Kidney (tissue), 14 donors: Measurements from ENCODE around the gene MYT1. TPM values are rescaled to one million over a fixed set of nuclear protein-coding genes. Genes with fewer than 3 reads are reported as not detected.

Experiments
- DNase-seq, 5 donors: peaks; one replicate each; pipeline ENCODE4 v3.0.0-alpha.2; 2013 to 2020
- FAIRE-seq: peaks from 2 replicates; lab custom pipeline; 2012; peaks lifted over from hg19 to GRCh38; lab: Jason Lieb, UNC
- H3K27ac ChIP-seq, 2 donors: one replicate each; pipeline ENCODE4 v1.7.0; 2013; ENCODE audit warnings: low read depth in 2 of 2, low read length in 2 of 2, inconsistent platforms in 1 of 2
- H3K27me3 ChIP-seq: one replicate; pipeline ENCODE4 v1.7.1; 2013; ENCODE audit warnings: low read length, inconsistent platforms; ENCODE audit not compliant: control insufficient read depth, insufficient read depth
- H3K36me3 ChIP-seq, 3 donors: one replicate each; pipeline versions ENCODE4 v1.7.0 to v1.7.1; 2013; ENCODE audit warnings: low read length in 3 of 3, control low read depth in 1 of 3, inconsistent platforms in 1 of 3; ENCODE audit not compliant: insufficient read depth in 3 of 3, control insufficient read depth in 2 of 3
- H3K4me1 ChIP-seq, 3 donors: one replicate each; pipeline versions ENCODE4 v1.7.0 to v1.7.1; 2013; ENCODE audit warnings: low read length in 3 of 3, inconsistent platforms in 1 of 3, low read depth in 1 of 3; ENCODE audit not compliant: control insufficient read depth in 2 of 3, insufficient read depth in 2 of 3
- H3K4me3 ChIP-seq, 3 donors: one replicate each; pipeline versions ENCODE4 v1.7.0 to v1.8.1; 2013; ENCODE audit warnings: low read length in 3 of 3, control low read depth in 1 of 3, inconsistent platforms in 1 of 3
- H3K9ac ChIP-seq, 3 donors: one replicate each; pipeline versions ENCODE4 v1.7.0 to v1.7.1; 2013; ENCODE audit warnings: low read length in 3 of 3, control low read depth in 1 of 3, inconsistent platforms in 1 of 3
- H3K9me3 ChIP-seq, 3 donors: one replicate each; pipeline versions ENCODE4 v1.7.0 to v1.7.1; 2013; ENCODE audit warnings: low read length in 3 of 3, control low read depth in 1 of 3, inconsistent platforms in 1 of 3; ENCODE audit not compliant: control insufficient read depth in 2 of 3, insufficient read depth in 1 of 3
- intact Hi-C: fragments of 100-400 bp; cut with DNase I; formaldehyde crosslinking; loops from one replicate; pipeline ENCODE4 v1.11.1; 2022
- polyA plus RNA-seq: library from polyadenylated mRNA; stranded (reverse); fragments of 350-450 nt; fragmentation: Illumina TruSeq; extraction: RNeasy Lipid Tissue Mini Kit (QIAGEN cat#74804); gene quantifications from one replicate; pipeline ENCODE4 v1.2.3, GENCODE V29; 2014; ENCODE audit warnings: low read depth, low replicate concordance; ENCODE audit not compliant: insufficient read depth
- total RNA-seq: library from RNA; stranded (reverse); fragmentation: NEBNext Ultra II Directional; extraction: Animal tissue kit (Norgen Biotek cat#: 25700); gene quantifications from one replicate; pipeline ENCODE4 v1.2.1, GENCODE V29; 2021
- TF ChIP-seq, protein P1 (sequence below): IDR thresholded peaks from 3 replicates; pipeline ENCODE4 v1.5.1; 2012; ENCODE audit warnings: mild to moderate bottlenecking, moderate library complexity, borderline replicate concordance; ENCODE audit not compliant: insufficient read depth; ENCODE audit errors: extremely low read depth
- donor health status: control.
- donor health status: control.
- donor health status: control.
- donor health status: control.
- donor health status: control.
- donor health status: DM: yes; HTN: yes; CAD: no.
- donor health status: Normal renal cell carcinoma (clear cell type).

The MYT1 gene
- total and polyA plus RNA-seq, 2 donors from 2014 or later, result not detected

DNA sequence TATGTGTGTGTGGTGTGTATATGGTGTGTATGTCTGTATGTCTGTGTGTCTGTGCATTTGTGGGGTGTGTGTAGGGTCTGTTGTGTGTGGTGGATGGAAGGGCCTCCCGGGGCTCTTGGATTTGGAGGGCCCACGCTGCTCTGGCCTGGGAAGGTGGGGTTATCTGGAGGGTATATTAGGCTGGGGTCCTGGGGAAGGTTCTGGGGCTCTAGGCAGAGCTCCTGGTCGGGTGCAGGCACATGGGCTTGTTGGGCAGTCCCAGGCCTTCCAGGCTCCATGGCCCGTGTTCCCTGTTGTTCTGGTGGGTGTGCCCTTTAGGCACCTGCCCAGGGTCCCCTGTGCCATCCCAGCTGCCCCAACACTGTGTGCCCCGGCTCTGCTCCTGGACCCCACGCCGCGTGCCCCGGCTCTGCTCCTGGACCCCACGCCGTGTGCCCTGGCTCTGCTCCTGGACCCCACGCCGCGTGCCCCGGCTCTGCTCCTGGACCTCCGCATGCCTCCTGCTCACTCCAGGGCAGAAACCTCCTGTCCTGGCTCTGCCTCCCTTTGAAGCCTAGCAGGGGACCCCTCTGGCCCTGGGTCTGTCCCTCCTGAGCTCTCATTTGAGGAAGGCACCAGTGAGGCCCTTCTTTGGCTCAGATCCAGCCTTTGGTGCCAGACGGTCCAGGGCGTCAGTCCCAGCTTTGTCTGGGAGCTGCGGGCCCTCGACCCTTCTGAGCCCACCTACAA lies 10.2 kb upstream of the MYT1 start:
- intact Hi-C loops, result no loop called here

DNA sequence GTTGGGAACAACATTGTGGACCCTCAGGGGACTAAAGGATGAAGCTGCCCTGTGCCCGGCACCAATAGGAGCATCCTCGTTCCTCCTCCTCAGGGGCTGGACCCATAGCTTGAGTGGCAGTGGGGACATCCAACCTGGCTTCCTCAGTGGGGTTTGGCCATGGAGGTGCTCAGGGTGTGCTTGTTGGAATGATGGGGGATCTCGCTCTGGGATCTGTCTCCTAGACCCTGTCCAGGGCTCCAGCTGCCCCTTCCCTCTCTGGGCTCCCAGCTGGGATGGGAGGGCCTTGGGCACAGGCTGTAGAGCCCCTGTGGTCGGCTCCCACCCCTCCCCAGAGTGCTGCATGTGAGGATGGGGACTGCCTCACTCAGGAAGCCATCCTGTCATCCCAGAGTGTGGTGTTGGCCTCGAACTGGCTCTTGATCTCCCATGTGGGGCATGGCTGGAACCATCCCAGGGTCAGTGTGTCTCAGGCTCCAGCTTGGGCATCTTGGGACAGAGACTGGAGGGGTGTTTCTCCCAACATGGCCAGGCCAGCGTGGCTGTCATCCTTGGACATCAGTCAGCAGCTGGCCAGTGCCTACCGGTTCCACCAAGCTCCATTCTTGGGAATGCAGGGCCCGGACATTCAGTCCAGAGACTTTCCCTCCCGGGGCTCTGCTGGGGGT lies 9.5 kb upstream of the MYT1 start:
- no peaks in the 10 kb centered on the region for H3K36me3 ChIP-seq
- no peak overlapping the region for H3K4me3 ChIP-seq
- H3K27ac ChIP-seq, result no peak overlapping the region
- TF ChIP-seq, protein P1, sequence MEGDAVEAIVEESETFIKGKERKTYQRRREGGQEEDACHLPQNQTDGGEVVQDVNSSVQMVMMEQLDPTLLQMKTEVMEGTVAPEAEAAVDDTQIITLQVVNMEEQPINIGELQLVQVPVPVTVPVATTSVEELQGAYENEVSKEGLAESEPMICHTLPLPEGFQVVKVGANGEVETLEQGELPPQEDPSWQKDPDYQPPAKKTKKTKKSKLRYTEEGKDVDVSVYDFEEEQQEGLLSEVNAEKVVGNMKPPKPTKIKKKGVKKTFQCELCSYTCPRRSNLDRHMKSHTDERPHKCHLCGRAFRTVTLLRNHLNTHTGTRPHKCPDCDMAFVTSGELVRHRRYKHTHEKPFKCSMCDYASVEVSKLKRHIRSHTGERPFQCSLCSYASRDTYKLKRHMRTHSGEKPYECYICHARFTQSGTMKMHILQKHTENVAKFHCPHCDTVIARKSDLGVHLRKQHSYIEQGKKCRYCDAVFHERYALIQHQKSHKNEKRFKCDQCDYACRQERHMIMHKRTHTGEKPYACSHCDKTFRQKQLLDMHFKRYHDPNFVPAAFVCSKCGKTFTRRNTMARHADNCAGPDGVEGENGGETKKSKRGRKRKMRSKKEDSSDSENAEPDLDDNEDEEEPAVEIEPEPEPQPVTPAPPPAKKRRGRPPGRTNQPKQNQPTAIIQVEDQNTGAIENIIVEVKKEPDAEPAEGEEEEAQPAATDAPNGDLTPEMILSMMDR, result no peak
- H3K9ac ChIP-seq, result no peak overlapping the region
- peak in 1 of 5 donors; percentile 32 for DNase-seq
- intact Hi-C loops, result no loop called here
- no peaks in the 10 kb centered on the region for H3K27me3 ChIP-seq
- no peaks in the 10 kb centered on the region for H3K4me1 ChIP-seq
- no peak for FAIRE-seq
- no peaks in the 10 kb centered on the region for H3K9me3 ChIP-seq

More for the DNA sequence above, 10.2 kb upstream of the MYT1 start:
- H3K27ac ChIP-seq, result no peak overlapping the region
- DNase-seq (peak in 1 of 5 donors; percentile 59), FAIRE-seq (no peak)
- H3K9ac ChIP-seq, result no peak overlapping the region
- H3K36me3 ChIP-seq, result no peaks in the 10 kb centered on the region
- no peaks in the 10 kb centered on the region for H3K4me1 ChIP-seq
- no peak overlapping the region for H3K4me3 ChIP-seq
- TF ChIP-seq, protein P1, result no peak
- H3K27me3 ChIP-seq, result no peaks in the 10 kb centered on the region
- no peaks in the 10 kb centered on the region for H3K9me3 ChIP-seq

DNA sequence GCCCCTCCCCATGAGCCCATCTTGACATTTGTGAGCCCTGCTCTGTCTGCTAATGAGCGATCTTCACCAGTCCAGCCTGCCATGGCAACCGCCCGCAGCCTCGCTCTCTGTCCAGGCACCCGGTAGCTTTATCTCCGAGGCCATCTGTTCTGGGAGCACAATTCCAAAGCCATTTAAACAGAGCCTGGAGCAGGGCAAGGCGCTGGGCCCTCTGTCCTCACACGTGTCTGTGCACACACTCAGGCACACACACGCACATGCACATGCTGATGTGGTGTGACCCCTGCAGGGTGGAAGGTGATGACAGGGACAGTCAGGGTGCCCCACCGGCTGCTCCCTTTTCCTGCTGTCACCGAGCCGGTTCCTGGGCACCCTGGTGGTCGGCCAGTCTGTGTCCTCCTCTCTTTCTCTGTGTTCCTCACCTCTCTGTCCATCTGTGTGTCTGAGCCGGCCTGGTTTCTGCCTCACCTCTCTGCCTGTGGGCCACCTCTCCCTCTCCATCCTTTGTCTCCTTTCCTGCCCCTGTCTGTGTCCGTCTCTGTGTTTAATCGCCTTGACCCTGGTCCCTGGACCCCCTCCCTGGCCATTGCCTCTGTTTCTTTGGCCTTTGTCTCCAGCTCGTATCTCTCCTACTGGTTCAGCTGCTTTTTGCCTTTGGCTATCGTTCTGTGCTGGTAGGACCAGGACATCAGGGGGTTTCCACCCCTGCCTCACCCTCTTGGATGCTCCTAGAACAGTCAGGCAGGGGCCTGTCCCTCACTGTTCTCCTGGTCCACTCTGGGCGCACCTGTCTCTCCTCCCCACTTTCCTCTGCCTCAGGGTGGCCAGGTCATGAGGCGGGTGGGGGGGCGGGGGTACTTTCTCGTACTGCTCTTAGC lies 8.8 kb upstream of the MYT1 start:
- no peak for FAIRE-seq
- intact Hi-C loops, result no loop called here
- H3K27me3 ChIP-seq, result no peaks in the 10 kb centered on the region

More for the DNA sequence above, 8.8 kb upstream of the MYT1 start:
- H3K9me3 ChIP-seq, result no peaks in the 10 kb centered on the region
- no peak overlapping the region for H3K9ac ChIP-seq
- H3K27ac ChIP-seq, result no peak overlapping the region
- H3K4me1 ChIP-seq, result no peaks in the 10 kb centered on the region
- TF ChIP-seq, protein P1, result no peak
- DNase-seq, result peak in 1 of 5 donors; percentile 54
- H3K4me3 ChIP-seq, result no peak overlapping the region
- H3K36me3 ChIP-seq, result no peaks in the 10 kb centered on the region
